ENCODE results near the gene MAS1. TPM values are rescaled to one million over a fixed set of nuclear protein-coding genes. Genes with fewer than 3 reads are reported as not detected.

The MAS1 gene
- total and polyA plus RNA-seq, 2 experiments from 2014 or later: 0.03 TPM; not detected in 1

GRCh38 chr6:159916752-159917151 lies 26.0 kb downstream of the MAS1 start (continued):
- TF ChIP-seq ZNF462 (CRISPR knock-in tag; IDR thresholded peaks at IDR 0.05): no peak
- TF ChIP-seq JUNB (IDR thresholded peaks at IDR 0.05; ENCODE audit: unreplicated experiment): no peak
- TF ChIP-seq STAT1 (IDR thresholded peaks at IDR 0.05; ENCODE audit: unreplicated experiment): no peak
- TF ChIP-seq POLR2AphosphoS5 (IDR thresholded peaks at IDR 0.05; ENCODE audit: low read depth): no peak
- no peak for TF ChIP-seq EZH2 (IDR thresholded peaks at IDR 0.05; ENCODE audit: low read depth, unreplicated experiment)

GRCh38 chr6:159919011-159919511 lies 28.3 kb downstream of the MAS1 start:
- Histone ChIP-seq H3K27me3 (ENCODE audit: insufficient read depth) (no peaks in the 10 kb centered on the region), H3K79me2 (replicated peaks; ENCODE audit: insufficient read depth) (no peaks in the 10 kb centered on the region), H3K9me2 (ENCODE audit: insufficient read depth) (no peaks in the 10 kb centered on the region), H3K4me3 (no peak overlapping the region), H3K27ac (ENCODE audit: low read depth) (no peak overlapping the region), H3F3A (replicated peaks; ENCODE audit: low read depth) (no peaks in the 10 kb centered on the region), H2AFZ (no peak overlapping the region), H3K4me2 (no peak overlapping the region), H3K4me1 (ENCODE audit: insufficient read depth) (0 out of 2 replicates have a peak, but pooled peaks cover 2% of the 10 kb centered on the region), H3K36me3 (ENCODE audit: insufficient read depth) (no peaks in the 10 kb centered on the region), H4K20me1 (replicated peaks; ENCODE audit: insufficient read depth) (no peaks in the 10 kb centered on the region)
- no peaks in the 10 kb centered on the region for H3K36me3 Mint-ChIP-seq (ENCODE audit: low read depth)
- ATAC-seq (no peak), DNase-seq (ENCODE audit: low spot score) (no peak)
- no peak overlapping the region for H3K27ac Mint-ChIP-seq
- no peak overlapping the region for H3K4me3 Mint-ChIP-seq
- H3K27me3 Mint-ChIP-seq (ENCODE audit: insufficient read depth, low read depth, poor library complexity): no peaks in the 10 kb centered on the region
- peaks cover 1% of the 10 kb centered on the region; the same call in 2 of the 3 replicates for H3K9me3 Mint-ChIP-seq
- peaks cover 3% of the 10 kb centered on the region; the same call in 2 of the 3 replicates for H3K4me1 Mint-ChIP-seq
- TF ChIP-seq ZNF114 (CRISPR knock-in tag; IDR thresholded peaks at IDR 0.05): no peak
- TF ChIP-seq ZNF462 (CRISPR knock-in tag; IDR thresholded peaks at IDR 0.05): no peak
- no peak for TF ChIP-seq EZH2phosphoT487 (IDR thresholded peaks at IDR 0.05; ENCODE audit: unreplicated experiment)
- TF ChIP-seq ETS1 (IDR thresholded peaks at IDR 0.05): no peak
